Neural cell (in vitro differentiated cells): ENCODE results near the gene KIRREL3. TPM values are rescaled to one million over a fixed set of nuclear protein-coding genes. Genes with fewer than 3 reads are reported as not detected.

ENCODE experiments used
- H2AFZ ChIP-seq: fragments of 200-600, 300-800 bp; sonication (generic), shearing (Covaris generic); 2 replicates; pipeline ENCODE4 v1.6.0; 2014; ENCODE audit warnings: low read depth, mild to moderate bottlenecking, antibody characterized with exemption, low read length, moderate library complexity
- H3F3A ChIP-seq: fragments of 200-600 bp; shearing (Covaris generic); 2 replicates; pipeline ENCODE4 v1.6.1; 2016; ENCODE audit warnings: mild to moderate bottlenecking, moderate library complexity, mixed read lengths, antibody characterized with exemption, low read length; ENCODE audit not compliant: insufficient read depth, poor library complexity, severe bottlenecking
- H3K27ac ChIP-seq: fragments of 200-600, 300-800 bp; sonication (generic), shearing (Covaris generic); 2 replicates; pipeline ENCODE4 v1.5.1; 2014; ENCODE audit warnings: mild to moderate bottlenecking, low read length, moderate library complexity
- H3K27me3 ChIP-seq: fragments of 300-800, 200-600 bp; sonication (generic), shearing (Covaris generic); 2 replicates; pipeline ENCODE4 v1.6.0; 2014; ENCODE audit warnings: mild to moderate bottlenecking, low read depth, low read length, moderate library complexity; ENCODE audit not compliant: insufficient read depth
- H3K36me3 ChIP-seq: fragments of 300-800, 200-600 bp; sonication (generic), shearing (Covaris generic); 2 replicates; pipeline ENCODE4 v1.5.1; 2014; ENCODE audit warnings: mild to moderate bottlenecking, antibody characterized with exemption, low read length, moderate library complexity; ENCODE audit not compliant: insufficient read depth
- H3K4me2 ChIP-seq: fragments of 300-800, 200-600 bp; sonication (generic), shearing (Covaris generic); 2 replicates; pipeline ENCODE4 v1.6.0; 2014; ENCODE audit warnings: mild to moderate bottlenecking, low read length
- H3K4me3 ChIP-seq: fragments of 300-800, 200-600 bp; sonication (generic), shearing (Covaris generic); 2 replicates; pipeline ENCODE4 v1.5.1; 2014; ENCODE audit warnings: mild to moderate bottlenecking, low read length, moderate library complexity
- H3K79me2 ChIP-seq: fragments of 200-600 bp; shearing (Covaris generic); replicated peaks from 2 replicates; pipeline ENCODE4 v1.6.0; 2014; ENCODE audit warnings: mild to moderate bottlenecking, low read length, moderate library complexity; ENCODE audit not compliant: insufficient read depth
- H3K9ac ChIP-seq: fragments of 300-800, 200-600 bp; sonication (generic), shearing (Covaris generic); 2 replicates; pipeline ENCODE4 v1.6.1; 2016; ENCODE audit warnings: mild to moderate bottlenecking, low read length, mixed read lengths
- H3K9me2 ChIP-seq: fragments of 200-600 bp; shearing (Covaris generic); 2 replicates; pipeline ENCODE4 v1.6.1; 2016; ENCODE audit warnings: mild to moderate bottlenecking, low read length, mixed read lengths; ENCODE audit not compliant: insufficient read depth
- H3K9me3 ChIP-seq: fragments of 200-600, 300-800 bp; sonication (generic), shearing (Covaris generic); 2 replicates; pipeline ENCODE4 v1.6.1; 2016; ENCODE audit warnings: mild to moderate bottlenecking, mixed run types, low read length, moderate library complexity, mixed read lengths
- H4K20me1 ChIP-seq: fragments of 200-600 bp; shearing (Covaris generic); 2 replicates; pipeline ENCODE4 v1.6.1; 2016; ENCODE audit warnings: mild to moderate bottlenecking, mixed run types; ENCODE audit not compliant: insufficient read depth
- CTCF ChIP-seq: fragments of 450-650 bp; IDR thresholded peaks from 2 replicates; pipeline ENCODE4 v1.5.1; 2014; ENCODE audit warnings: antibody characterized with exemption, mild to moderate bottlenecking, moderate library complexity; ENCODE audit not compliant: poor library complexity, severe bottlenecking
- EP300 ChIP-seq: fragments of 450-650 bp; conservative IDR thresholded peaks from 2 replicates; pipeline ENCODE4 v1.6.1; 2014; ENCODE audit warnings: antibody characterized with exemption, mild to moderate bottlenecking, moderate library complexity; ENCODE audit not compliant: poor library complexity, severe bottlenecking
- EZH2 ChIP-seq: fragments of 200-600, 300-800 bp; shearing (Covaris generic), sonication (generic); IDR thresholded peaks from 2 replicates; pipeline ENCODE4 v1.6.1; 2014; ENCODE audit warnings: antibody characterized with exemption, low read length, borderline replicate concordance, mild to moderate bottlenecking; ENCODE audit not compliant: insufficient read depth, poor library complexity, severe bottlenecking
- MXI1 ChIP-seq: fragments of 450-650 bp; conservative IDR thresholded peaks from 2 replicates; pipeline ENCODE4 v1.6.1; 2014; ENCODE audit warnings: antibody characterized with exemption, mild to moderate bottlenecking; ENCODE audit not compliant: poor library complexity, severe bottlenecking
- POLR2AphosphoS5 ChIP-seq: IDR thresholded peaks from 2 replicates; pipeline ENCODE4 v1.6.1; 2012
- RAD21 ChIP-seq: fragments of 450-650 bp; conservative IDR thresholded peaks from 2 replicates; pipeline ENCODE4 v1.6.1; 2014; ENCODE audit warnings: antibody characterized with exemption, mild to moderate bottlenecking, moderate library complexity
- REST ChIP-seq: IDR thresholded peaks from 2 replicates; pipeline ENCODE4 v1.6.1; 2012; ENCODE audit warnings: borderline replicate concordance
- SMC3 ChIP-seq: fragments of 450-650 bp; conservative IDR thresholded peaks from 2 replicates; pipeline ENCODE4 v1.6.1; 2014; ENCODE audit warnings: antibody characterized with exemption, mild to moderate bottlenecking, moderate library complexity; ENCODE audit not compliant: poor library complexity
- TAF1 ChIP-seq: IDR thresholded peaks from 2 replicates; pipeline ENCODE4 v1.6.1; 2012; ENCODE audit warnings: low read depth
- polyA plus RNA-seq: library from polyadenylated mRNA; depleted of rRNA; stranded (reverse); fragments of >200 nt; gene quantifications from 2 replicates; pipeline ENCODE4 v1.2.3, GENCODE V29; 2014

Gene KIRREL3
- polyA plus RNA-seq, 1 donor from 2014 or later: 23.8 TPM

- Histone ChIP-seq H3F3A (no peaks in the 10 kb centered on the region), H3K4me2 (no peak overlapping the region), H3K27me3 (no peaks in the 10 kb centered on the region)
Measured at GRCh38 chr11:126502982-126503381, 497.6 kb downstream of the KIRREL3 start.

GRCh38 chr11:126502159-126502558 lies 498.4 kb downstream of the KIRREL3 start:
- no peaks in the 10 kb centered on the region for H3K9me3 ChIP-seq
- H3K4me2 ChIP-seq: no peak overlapping the region
- no peak overlapping the region for H3K4me3 ChIP-seq
- H3K9ac ChIP-seq: no peak overlapping the region
- H3F3A ChIP-seq: no peaks in the 10 kb centered on the region
- no peaks in the 10 kb centered on the region for H3K27me3 ChIP-seq
- no peaks in the 10 kb centered on the region for H3K36me3 ChIP-seq
- no peaks in the 10 kb centered on the region for H3K9me2 ChIP-seq
- H2AFZ ChIP-seq: no peak overlapping the region
- no peaks in the 10 kb centered on the region for H3K79me2 ChIP-seq
- no peaks in the 10 kb centered on the region for H4K20me1 ChIP-seq
- no peak overlapping the region for H3K27ac ChIP-seq
- TF ChIP-seq SMC3: no peak
- TF ChIP-seq POLR2AphosphoS5: no peak
- TF ChIP-seq TAF1: no peak
- TF ChIP-seq CTCF: no peak
- TF ChIP-seq EZH2: no peak
- no peak for TF ChIP-seq REST
- TF ChIP-seq MXI1: no peak

More at GRCh38 chr11:126502982-126503381, 497.6 kb downstream of the KIRREL3 start:
- Histone ChIP-seq H3K27ac (no peak overlapping the region), H2AFZ (no peak overlapping the region), H3K9me3 (no peaks in the 10 kb centered on the region), H3K4me3 (no peak overlapping the region), H4K20me1 (no peaks in the 10 kb centered on the region), H3K36me3 (no peaks in the 10 kb centered on the region), H3K9ac (no peak overlapping the region), H3K79me2 (no peaks in the 10 kb centered on the region), H3K9me2 (no peaks in the 10 kb centered on the region)
- no peak for TF ChIP-seq REST
- TF ChIP-seq SMC3: no peak
- TF ChIP-seq POLR2AphosphoS5: no peak
- no peak for TF ChIP-seq EZH2
- TF ChIP-seq CTCF: no peak
- no peak for TF ChIP-seq MXI1
- TF ChIP-seq EP300: no peak
- no peak for TF ChIP-seq RAD21
- no peak for TF ChIP-seq TAF1
